ENCODE data around the gene HEXIM1. TPM values are rescaled to one million over a fixed set of nuclear protein-coding genes. Genes with fewer than 3 reads are reported as not detected.

HEXIM1 gene
- total RNA-seq, 1 experiment from 2014 or later, result 29.6 TPM

DNA sequence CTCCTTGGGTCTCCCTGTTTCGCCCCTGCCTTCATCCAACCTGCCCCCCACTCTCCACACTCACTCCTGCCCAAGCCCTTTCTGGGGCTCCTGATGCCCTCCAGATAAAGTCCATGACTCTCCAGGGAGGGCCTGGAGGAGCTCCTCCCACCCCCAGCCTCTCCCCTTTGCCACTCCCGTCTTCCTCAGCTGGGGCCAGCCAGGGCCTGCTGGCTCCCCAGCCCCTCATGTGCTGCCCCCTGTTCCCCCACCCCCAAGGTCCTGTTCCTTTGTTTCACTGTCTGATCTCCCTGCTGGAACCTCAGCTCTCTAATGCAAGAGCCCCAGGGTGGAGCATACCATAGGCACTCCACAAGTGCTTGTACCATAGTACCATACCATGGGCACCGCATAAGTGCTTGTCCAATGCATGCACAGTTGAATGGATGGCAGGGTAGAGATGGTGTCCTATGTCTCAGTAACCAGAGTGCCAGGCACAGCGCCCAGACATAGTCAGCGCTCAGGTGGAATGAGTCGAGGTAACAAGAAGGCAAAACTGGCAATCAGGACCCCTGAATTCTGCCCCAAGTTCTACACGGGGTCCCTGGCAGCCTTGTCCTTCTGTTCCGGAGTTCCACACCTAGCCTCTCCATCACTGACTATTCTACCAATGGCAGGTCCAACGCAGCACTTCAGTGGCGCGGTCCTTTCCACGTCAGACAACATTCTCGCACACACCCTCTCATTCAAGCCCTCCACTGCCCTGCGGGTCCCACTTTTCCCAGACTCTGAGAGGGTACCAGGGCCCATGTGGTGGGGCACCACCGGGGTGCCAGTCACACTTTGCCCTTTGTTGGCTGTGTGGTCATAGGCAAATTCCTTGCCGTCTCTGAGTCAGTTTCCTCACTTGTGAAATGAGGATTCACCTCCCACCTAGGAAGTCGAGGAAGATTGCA lies 17.3 kb upstream of the HEXIM1 start (continued):
- TF ChIP-seq ZNF121 (CRISPR knock-in tag; IDR thresholded peaks at IDR 0.05), result no peak
- TF ChIP-seq CREM (CRISPR knock-in tag; IDR thresholded peaks at IDR 0.05), result no peak
- no peak for TF ChIP-seq RELA (CRISPR knock-in tag; IDR thresholded peaks at IDR 0.05; ENCODE audit: borderline replicate concordance)
- no peak for TF ChIP-seq SMAD3 (CRISPR knock-in tag; IDR thresholded peaks at IDR 0.05; ENCODE audit: borderline replicate concordance)
- TF ChIP-seq ZNF423 (CRISPR knock-in tag; IDR thresholded peaks at IDR 0.05), result no peak
- TF ChIP-seq EMX1 (CRISPR knock-in tag; IDR thresholded peaks at IDR 0.05), result no peak
- no peak for TF ChIP-seq MXD4 (CRISPR knock-in tag; IDR thresholded peaks at IDR 0.05; ENCODE audit: borderline replicate concordance)
- no peak for TF ChIP-seq JAZF1 (CRISPR knock-in tag; IDR thresholded peaks at IDR 0.05)
- no peak for TF ChIP-seq ATF1 (CRISPR knock-in tag; IDR thresholded peaks at IDR 0.05)
- no peak for TF ChIP-seq FOXP1 (CRISPR knock-in tag; IDR thresholded peaks at IDR 0.05; ENCODE audit: borderline replicate concordance)
- TF ChIP-seq, protein P1, sequence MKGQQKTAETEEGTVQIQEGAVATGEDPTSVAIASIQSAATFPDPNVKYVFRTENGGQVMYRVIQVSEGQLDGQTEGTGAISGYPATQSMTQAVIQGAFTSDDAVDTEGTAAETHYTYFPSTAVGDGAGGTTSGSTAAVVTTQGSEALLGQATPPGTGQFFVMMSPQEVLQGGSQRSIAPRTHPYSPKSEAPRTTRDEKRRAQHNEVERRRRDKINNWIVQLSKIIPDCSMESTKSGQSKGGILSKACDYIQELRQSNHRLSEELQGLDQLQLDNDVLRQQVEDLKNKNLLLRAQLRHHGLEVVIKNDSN (CRISPR knock-in tag; IDR thresholded peaks at IDR 0.05), result no peak
- TF ChIP-seq RORB (CRISPR knock-in tag; IDR thresholded peaks at IDR 0.05), result no peak
- TF ChIP-seq, protein P2, sequence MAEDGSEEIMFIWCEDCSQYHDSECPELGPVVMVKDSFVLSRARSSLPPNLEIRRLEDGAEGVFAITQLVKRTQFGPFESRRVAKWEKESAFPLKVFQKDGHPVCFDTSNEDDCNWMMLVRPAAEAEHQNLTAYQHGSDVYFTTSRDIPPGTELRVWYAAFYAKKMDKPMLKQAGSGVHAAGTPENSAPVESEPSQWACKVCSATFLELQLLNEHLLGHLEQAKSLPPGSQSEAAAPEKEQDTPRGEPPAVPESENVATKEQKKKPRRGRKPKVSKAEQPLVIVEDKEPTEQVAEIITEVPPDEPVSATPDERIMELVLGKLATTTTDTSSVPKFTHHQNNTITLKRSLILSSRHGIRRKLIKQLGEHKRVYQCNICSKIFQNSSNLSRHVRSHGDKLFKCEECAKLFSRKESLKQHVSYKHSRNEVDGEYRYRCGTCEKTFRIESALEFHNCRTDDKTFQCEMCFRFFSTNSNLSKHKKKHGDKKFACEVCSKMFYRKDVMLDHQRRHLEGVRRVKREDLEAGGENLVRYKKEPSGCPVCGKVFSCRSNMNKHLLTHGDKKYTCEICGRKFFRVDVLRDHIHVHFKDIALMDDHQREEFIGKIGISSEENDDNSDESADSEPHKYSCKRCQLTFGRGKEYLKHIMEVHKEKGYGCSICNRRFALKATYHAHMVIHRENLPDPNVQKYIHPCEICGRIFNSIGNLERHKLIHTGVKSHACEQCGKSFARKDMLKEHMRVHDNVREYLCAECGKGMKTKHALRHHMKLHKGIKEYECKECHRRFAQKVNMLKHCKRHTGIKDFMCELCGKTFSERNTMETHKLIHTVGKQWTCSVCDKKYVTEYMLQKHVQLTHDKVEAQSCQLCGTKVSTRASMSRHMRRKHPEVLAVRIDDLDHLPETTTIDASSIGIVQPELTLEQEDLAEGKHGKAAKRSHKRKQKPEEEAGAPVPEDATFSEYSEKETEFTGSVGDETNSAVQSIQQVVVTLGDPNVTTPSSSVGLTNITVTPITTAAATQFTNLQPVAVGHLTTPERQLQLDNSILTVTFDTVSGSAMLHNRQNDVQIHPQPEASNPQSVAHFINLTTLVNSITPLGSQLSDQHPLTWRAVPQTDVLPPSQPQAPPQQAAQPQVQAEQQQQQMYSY (CRISPR knock-in tag; IDR thresholded peaks at IDR 0.05), result no peak
- TF ChIP-seq SOX15 (CRISPR knock-in tag; IDR thresholded peaks at IDR 0.05), result no peak
- TF ChIP-seq, protein P3, sequence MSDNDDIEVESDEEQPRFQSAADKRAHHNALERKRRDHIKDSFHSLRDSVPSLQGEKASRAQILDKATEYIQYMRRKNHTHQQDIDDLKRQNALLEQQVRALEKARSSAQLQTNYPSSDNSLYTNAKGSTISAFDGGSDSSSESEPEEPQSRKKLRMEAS (CRISPR knock-in tag; IDR thresholded peaks at IDR 0.05), result no peak

DNA sequence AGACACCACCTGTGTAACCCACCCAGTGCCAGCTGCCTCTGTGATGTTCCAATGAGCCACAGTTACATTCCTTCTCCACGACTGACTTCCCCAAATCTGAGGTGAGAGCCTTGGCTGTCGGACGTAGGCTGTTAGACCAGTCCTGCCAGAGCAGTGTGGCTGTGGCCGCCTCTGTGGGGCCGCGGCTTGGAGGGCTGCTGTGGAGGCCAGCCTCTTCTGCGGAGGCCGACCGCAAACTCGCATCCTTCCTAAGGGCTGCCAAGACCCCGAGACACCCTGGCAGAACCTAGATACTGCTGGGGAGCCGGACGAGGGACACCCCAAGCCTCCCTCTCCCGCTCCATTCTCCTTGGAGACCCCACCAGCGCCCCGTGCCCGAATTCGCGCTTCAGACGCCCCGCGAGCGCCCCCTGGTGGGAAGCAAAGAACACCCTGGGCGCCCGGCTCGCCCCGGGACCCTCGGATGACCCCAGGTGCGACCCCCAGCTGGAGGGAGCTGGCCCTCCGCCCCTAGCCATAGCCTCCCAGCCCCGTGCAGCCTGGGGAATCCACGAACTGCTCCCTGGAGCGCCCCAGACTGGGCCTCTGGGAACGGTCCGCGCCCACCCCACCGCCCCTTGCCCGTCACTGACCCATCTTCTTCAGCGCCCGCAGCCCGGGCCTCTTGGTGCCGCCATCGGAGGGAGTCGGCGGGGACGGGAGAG lies 16.5 kb upstream of the HEXIM1 start:
- Mint-ChIP-seq H3K4me3 (peak overlapping the region; percentile 66), H3K4me1 (peaks cover 25% of the 10 kb centered on the region), H3K36me3 (no peaks in the 10 kb centered on the region), H3K27me3 (ENCODE audit: low read depth) (no peaks in the 10 kb centered on the region; the same call in 1 of the 2 replicates), H3K27ac (no peak overlapping the region), H3K9me3 (no peaks in the 10 kb centered on the region)
- ChIA-PET CTCF (interaction anchor here (0.7 to 7.6 kb wide), 9 partner anchors 11 to 211 kb away, joined by 3 to 531 read pairs (median 6); partner anchors contain the start of gene HEXIM1), POLR2A (interaction anchor here (1.0 kb wide), 1 partner anchor 17 kb away, joined by 3 read pairs; the partner anchor contains the start of gene HEXIM1)
- DNase-seq (ENCODE audit: low spot score) (peak; percentile 79), ATAC-seq (peak; percentile 13)
- no peak for TF ChIP-seq NFYB (CRISPR knock-in tag; conservative IDR thresholded peaks at IDR 0.05; ENCODE audit: low read depth)
- TF ChIP-seq ZNF138 (CRISPR knock-in tag; conservative IDR thresholded peaks at IDR 0.05), result no peak
- TF ChIP-seq ETV6 (CRISPR knock-in tag; IDR thresholded peaks at IDR 0.05), result 0 out of 2 replicates have a peak, but pooled peaks have one; percentile 14
- TF ChIP-seq MYBL2 (CRISPR knock-in tag; IDR thresholded peaks at IDR 0.05), result 0 out of 2 replicates have a peak, but pooled peaks have one; percentile 54
- no peak for TF ChIP-seq ELF4 (CRISPR knock-in tag; IDR thresholded peaks at IDR 0.05; ENCODE audit: low read depth)
- TF ChIP-seq E2F4 (CRISPR knock-in tag; IDR thresholded peaks at IDR 0.05; ENCODE audit: borderline replicate concordance, low read depth), result no peak
- no peak for TF ChIP-seq CREM (CRISPR knock-in tag; IDR thresholded peaks at IDR 0.05)
- peak; percentile 81 for TF ChIP-seq ZNF423 (CRISPR knock-in tag; IDR thresholded peaks at IDR 0.05)
- no peak for TF ChIP-seq ESRRA (CRISPR knock-in tag; IDR thresholded peaks at IDR 0.05; ENCODE audit: borderline replicate concordance)
- TF ChIP-seq, protein P4, sequence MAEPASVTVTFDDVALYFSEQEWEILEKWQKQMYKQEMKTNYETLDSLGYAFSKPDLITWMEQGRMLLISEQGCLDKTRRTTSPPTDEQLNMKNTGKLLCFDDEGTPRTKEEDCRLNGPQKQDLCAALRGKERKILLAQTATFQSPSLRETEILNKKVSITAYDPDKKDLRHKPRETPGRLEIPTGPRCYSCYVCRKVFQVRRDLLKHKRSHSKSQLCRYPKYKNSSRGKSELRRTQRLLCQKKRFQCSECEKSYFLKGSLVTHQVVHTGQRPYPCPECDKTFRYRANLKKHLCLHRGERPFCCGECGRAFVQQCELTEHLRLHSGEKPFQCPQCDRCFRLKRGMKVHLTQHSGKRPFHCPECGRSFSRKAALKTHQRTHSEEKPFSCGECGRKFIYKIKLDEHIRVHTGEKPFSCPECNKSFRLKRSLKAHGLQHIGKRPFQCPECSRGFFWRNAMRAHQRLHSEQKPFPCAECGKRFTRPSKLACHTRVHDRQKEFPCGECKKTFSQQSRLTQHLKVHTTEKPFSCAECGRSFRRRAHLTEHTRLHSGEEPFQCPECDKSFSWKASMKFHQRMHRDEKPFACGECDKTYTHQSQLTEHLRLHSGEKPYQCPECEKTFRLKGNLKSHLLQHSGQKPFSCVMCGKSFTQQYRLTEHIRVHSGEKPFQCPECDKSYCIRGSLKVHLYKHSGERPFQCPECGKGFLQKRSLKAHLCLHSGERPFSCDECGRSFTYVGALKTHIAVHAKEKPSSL (CRISPR knock-in tag; conservative IDR thresholded peaks at IDR 0.05), result no peak
- TF ChIP-seq FOXJ3 (CRISPR knock-in tag; IDR thresholded peaks at IDR 0.05; ENCODE audit: borderline replicate concordance), result no peak
- TF ChIP-seq, protein P3 (CRISPR knock-in tag; IDR thresholded peaks at IDR 0.05), result no peak
- TF ChIP-seq ZSCAN18 (CRISPR knock-in tag; IDR thresholded peaks at IDR 0.05), result no peak
